ENCODE results near the gene PIP4K2C.

PIP4K2C gene

DNA sequence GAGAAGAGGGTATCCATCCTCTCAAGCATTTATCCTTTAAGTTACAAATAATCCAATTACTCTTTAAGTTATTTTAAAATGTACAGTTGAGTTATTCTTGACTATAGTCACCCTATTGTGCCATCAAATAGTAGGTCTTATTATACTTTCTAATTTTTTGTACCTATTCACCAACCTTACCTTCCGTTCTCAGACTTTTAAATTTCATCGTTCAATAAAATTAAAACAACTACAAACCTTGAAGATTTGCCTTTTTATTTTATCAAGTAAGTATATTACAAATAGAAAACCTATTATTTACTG lies 43.0 kb upstream of the PIP4K2C start:
- no peak overlapping the region for H3K4me3 ChIP-seq (ENCODE audit: low read length)
- TF ChIP-seq, protein P1, sequence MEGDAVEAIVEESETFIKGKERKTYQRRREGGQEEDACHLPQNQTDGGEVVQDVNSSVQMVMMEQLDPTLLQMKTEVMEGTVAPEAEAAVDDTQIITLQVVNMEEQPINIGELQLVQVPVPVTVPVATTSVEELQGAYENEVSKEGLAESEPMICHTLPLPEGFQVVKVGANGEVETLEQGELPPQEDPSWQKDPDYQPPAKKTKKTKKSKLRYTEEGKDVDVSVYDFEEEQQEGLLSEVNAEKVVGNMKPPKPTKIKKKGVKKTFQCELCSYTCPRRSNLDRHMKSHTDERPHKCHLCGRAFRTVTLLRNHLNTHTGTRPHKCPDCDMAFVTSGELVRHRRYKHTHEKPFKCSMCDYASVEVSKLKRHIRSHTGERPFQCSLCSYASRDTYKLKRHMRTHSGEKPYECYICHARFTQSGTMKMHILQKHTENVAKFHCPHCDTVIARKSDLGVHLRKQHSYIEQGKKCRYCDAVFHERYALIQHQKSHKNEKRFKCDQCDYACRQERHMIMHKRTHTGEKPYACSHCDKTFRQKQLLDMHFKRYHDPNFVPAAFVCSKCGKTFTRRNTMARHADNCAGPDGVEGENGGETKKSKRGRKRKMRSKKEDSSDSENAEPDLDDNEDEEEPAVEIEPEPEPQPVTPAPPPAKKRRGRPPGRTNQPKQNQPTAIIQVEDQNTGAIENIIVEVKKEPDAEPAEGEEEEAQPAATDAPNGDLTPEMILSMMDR (conservative IDR thresholded peaks at IDR 0.05; ENCODE audit: low read depth, low read length) = no peak
- no peak for DNase-seq (ENCODE audit: low read depth)

DNA sequence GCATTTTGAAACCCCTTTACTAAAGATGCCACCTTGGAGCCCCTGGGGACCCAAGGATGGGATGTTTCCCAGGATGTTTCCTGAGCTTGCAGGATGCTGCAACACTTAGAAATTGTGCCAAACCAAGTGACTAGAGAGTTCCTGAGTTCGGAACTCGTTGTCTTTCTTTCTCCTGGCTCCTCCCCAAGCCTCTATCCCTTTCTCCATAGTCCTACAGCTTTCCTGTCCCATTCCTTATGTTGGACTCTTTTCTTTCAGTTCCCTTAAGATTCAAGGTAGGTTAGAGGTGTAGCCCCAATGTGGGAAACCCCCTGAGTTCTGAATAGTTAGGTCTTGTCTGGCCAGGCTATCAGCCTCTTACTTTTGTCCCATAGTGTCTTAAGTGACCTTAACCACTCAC lies 42.5 kb upstream of the PIP4K2C start:
- TF ChIP-seq, protein P1 (conservative IDR thresholded peaks at IDR 0.05; ENCODE audit: low read depth, low read length) = no peak
- no peak overlapping the region for H3K4me3 ChIP-seq (ENCODE audit: low read length)
- DNase-seq (ENCODE audit: low read depth) = no peak

GRCh38 chr12:57549203-57549908 lies 41.6 kb upstream of the PIP4K2C start:
- H3K4me3 ChIP-seq (ENCODE audit: low read length) = peak overlapping the region; percentile 59
- DNase-seq (ENCODE audit: low read depth) = no peak
- TF ChIP-seq, protein P1 (conservative IDR thresholded peaks at IDR 0.05; ENCODE audit: low read depth, low read length) = no peak

DNA sequence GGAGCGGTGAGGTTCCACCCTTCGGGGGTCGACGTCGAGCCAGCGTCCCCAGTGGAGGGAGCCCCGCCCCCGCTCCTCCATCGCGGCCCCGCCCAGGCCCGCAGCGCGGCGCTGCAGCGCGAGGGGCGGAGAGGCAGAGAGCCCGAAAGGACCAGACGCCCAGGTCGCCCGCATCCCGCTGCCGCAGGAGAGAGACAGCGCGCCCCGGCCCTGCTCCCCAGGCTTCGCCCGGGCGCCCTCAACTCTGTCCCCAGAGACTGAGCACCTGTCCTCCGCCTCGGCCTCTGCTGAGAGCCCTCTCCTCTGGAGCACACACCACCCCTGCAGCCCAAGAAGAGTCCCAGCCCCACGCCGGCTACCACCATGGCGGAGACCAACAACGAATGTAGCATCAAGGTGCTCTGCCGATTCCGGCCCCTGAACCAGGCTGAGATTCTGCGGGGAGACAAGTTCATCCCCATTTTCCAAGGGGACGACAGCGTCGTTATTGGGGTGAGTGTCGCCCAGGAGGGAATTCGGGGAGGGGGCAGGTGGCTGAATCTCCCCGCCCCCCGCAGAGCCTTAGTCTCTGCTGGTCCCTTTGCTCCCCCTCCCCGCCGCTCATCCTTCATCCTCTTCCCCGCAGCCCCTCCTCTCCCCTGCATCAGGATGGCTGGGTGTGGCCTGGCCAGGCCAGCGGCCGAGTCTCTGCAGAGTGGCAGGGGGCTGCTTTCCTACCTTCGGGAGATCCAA lies 40.9 kb upstream of the PIP4K2C start, which contains the start of gene KIF5A:
Gene KIF5A (plus strand): TSS at position 136 of the 732 bp plus-strand sequence. CDS start 228 bp downstream, at position 364.
- TF ChIP-seq, protein P1 (conservative IDR thresholded peaks at IDR 0.05; ENCODE audit: low read depth, low read length) = no peak
- peak within 1 kb of the TSS; percentile 59 for H3K4me3 ChIP-seq (ENCODE audit: low read length)
- DNase-seq (ENCODE audit: low read depth) = no peak

DNA sequence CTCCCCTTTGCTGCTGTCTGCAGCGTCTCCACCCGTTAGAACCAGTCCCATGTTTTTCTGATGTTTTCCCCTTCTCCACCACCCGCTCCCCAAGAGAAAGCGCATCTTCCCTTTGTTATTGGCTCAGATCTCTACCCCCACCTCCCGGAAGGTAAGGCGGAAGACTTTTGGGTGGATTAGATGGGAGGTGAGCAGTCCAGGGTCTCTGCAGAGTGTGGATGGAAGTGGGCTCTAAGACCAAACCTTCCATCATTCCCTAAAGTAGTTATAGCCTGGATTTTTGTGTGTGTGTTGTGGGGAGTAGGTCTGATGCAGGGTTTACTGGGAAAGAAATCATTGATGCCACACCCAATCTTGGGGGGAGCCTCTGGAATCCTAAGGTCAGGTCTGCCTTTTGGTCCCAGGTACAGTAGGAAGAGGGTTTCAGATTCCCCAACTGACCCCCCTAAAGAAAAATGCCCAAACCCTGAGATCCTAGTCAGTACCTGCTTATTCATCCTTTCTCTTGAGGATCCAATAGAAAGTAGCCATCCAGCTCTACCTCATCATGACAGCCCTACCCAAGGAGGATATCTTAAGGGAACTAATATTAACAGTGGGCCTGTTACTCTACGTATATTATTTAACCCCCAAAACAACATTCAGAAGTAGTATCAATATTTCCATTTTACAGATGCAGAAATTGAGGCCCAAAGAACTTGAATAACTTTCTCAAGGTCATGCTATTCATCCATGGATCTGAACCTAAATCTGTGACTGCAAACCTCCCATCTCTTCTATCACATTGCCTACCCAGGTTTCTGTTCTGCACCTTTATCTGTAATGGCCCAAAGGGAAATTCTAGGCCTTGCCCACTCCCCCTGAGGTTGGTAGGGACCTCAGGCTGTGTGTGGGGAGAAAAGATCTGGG lies 40.1 kb upstream of the PIP4K2C start:
- TF ChIP-seq, protein P1 (conservative IDR thresholded peaks at IDR 0.05; ENCODE audit: low read depth, low read length) = no peak
- H3K4me3 ChIP-seq (ENCODE audit: low read length) = no peak overlapping the region
- DNase-seq (ENCODE audit: low read depth) = no peak

GRCh38 chr12:57551637-57552305 lies 39.2 kb upstream of the PIP4K2C start:
- no peak for DNase-seq (ENCODE audit: low read depth)
- H3K4me3 ChIP-seq (ENCODE audit: low read length) = no peak overlapping the region
- TF ChIP-seq, protein P1 (conservative IDR thresholded peaks at IDR 0.05; ENCODE audit: low read depth, low read length) = no peak
